Liver (tissue), 9 donors: Measurements from ENCODE around the gene COL6A3. TPM values are rescaled to one million over a fixed set of nuclear protein-coding genes. Genes with fewer than 3 reads are reported as not detected.
A peak's percentile ranks its signal among the peaks of the same experiment; 100 is the strongest.

ENCODE experiments used
- DNase-seq: peaks from one replicate; pipeline ENCODE4 v3.0.0-alpha.2; 2017; ENCODE audit warnings: low spot score
- H3K27ac ChIP-seq, 2 donors: one replicate each; pipeline ENCODE4 v1.7.0; 2013; ENCODE audit warnings: inconsistent platforms in 2 of 2, low read length in 2 of 2, control low read depth in 1 of 2, low read depth in 1 of 2, mild to moderate bottlenecking in 1 of 2
- H3K27me3 ChIP-seq, 4 donors: one replicate each; pipeline versions ENCODE4 v1.6.1 to v1.7.0; 2013; ENCODE audit warnings: low read length in 3 of 4, inconsistent platforms in 1 of 4, mild to moderate bottlenecking in 1 of 4, moderate library complexity in 1 of 4; ENCODE audit not compliant: control insufficient read depth in 4 of 4, insufficient read depth in 4 of 4
- H3K36me3 ChIP-seq, 4 donors: one replicate each; pipeline versions ENCODE4 v1.6.1 to v1.7.0; 2013; ENCODE audit warnings: low read length in 3 of 4, mild to moderate bottlenecking in 3 of 4, low read depth in 1 of 4, moderate library complexity in 1 of 4; ENCODE audit not compliant: control insufficient read depth in 4 of 4, insufficient read depth in 3 of 4
- H3K4me1 ChIP-seq, 4 donors: one replicate each; pipeline versions ENCODE4 v1.6.1 to v1.7.0; 2013; ENCODE audit warnings: low read length in 3 of 4, mild to moderate bottlenecking in 3 of 4, moderate library complexity in 1 of 4; ENCODE audit not compliant: control insufficient read depth in 4 of 4, insufficient read depth in 4 of 4
- H3K4me3 ChIP-seq, 3 donors: one replicate each; pipeline versions ENCODE4 v1.6.1 to v1.7.0; 2013; ENCODE audit warnings: low read length in 3 of 3, control low read depth in 1 of 3, low read depth in 1 of 3, mild to moderate bottlenecking in 1 of 3
- H3K9ac ChIP-seq, 2 donors: one replicate each; pipeline ENCODE4 v1.7.0; 2013; ENCODE audit warnings: low read length in 2 of 2, mild to moderate bottlenecking in 2 of 2, moderate library complexity in 2 of 2, control low read depth in 1 of 2, low read depth in 1 of 2
- H3K9me3 ChIP-seq, 4 donors: one replicate each; pipeline versions ENCODE4 v1.6.1 to v1.7.0; 2013; ENCODE audit warnings: low read length in 3 of 4; ENCODE audit not compliant: control insufficient read depth in 4 of 4
- ATF3 ChIP-seq: IDR thresholded peaks from 2 replicates; pipeline ENCODE4 v1.6.1; 2016; ENCODE audit warnings: antibody characterized with exemption
- CTCF ChIP-seq: fragments of 150-350 bp; IDR thresholded peaks from 2 replicates; pipeline ENCODE4 v1.5.1; 2017; ENCODE audit warnings: improper control_type of control experiment, low read depth, low read length; ENCODE audit not compliant: missing input control
- EGR1 ChIP-seq, 2 donors: IDR thresholded peaks; 2 replicates each; pipeline ENCODE4 v1.6.1; 2016 to 2018; ENCODE audit warnings: antibody characterized with exemption in 2 of 2, low read depth in 2 of 2
- FOXA1 ChIP-seq: IDR thresholded peaks from 2 replicates; pipeline ENCODE4 v1.6.1; 2016; ENCODE audit warnings: antibody characterized with exemption
- FOXA2 ChIP-seq: IDR thresholded peaks from 2 replicates; pipeline ENCODE4 v1.6.1; 2016; ENCODE audit warnings: antibody characterized with exemption
- GABPA ChIP-seq, 2 donors: IDR thresholded peaks in 1 of 2; conservative IDR thresholded peaks in 1 of 2; 2 replicates each; pipeline ENCODE4 v1.6.1; 2016; ENCODE audit warnings: antibody characterized with exemption in 2 of 2, mild to moderate bottlenecking in 1 of 2, moderate library complexity in 1 of 2
- HNF4A ChIP-seq, 2 donors: conservative IDR thresholded peaks; 2 replicates each; pipeline ENCODE4 v1.6.1; 2016; ENCODE audit warnings: antibody characterized with exemption in 2 of 2, mild to moderate bottlenecking in 2 of 2
- HNF4G ChIP-seq: IDR thresholded peaks from 2 replicates; pipeline ENCODE4 v1.6.1; 2016; ENCODE audit warnings: antibody characterized with exemption
- JUND ChIP-seq, 2 donors: IDR thresholded peaks; 2 replicates each; pipeline ENCODE4 v1.6.1; 2016; ENCODE audit warnings: antibody characterized with exemption in 2 of 2
- MAX ChIP-seq: IDR thresholded peaks from 2 replicates; pipeline ENCODE4 v1.6.1; 2016; ENCODE audit warnings: antibody characterized with exemption
- NR2F2 ChIP-seq: IDR thresholded peaks from 2 replicates; pipeline ENCODE4 v1.6.1; 2016; ENCODE audit warnings: antibody characterized with exemption
- RAD21 ChIP-seq, 2 donors: IDR thresholded peaks; 2 replicates each; pipeline ENCODE4 v1.6.1; 2016; ENCODE audit warnings: antibody characterized with exemption in 2 of 2, mild to moderate bottlenecking in 2 of 2
- REST ChIP-seq: IDR thresholded peaks from 2 replicates; pipeline ENCODE4 v1.6.1; 2016; ENCODE audit warnings: antibody characterized with exemption, mild to moderate bottlenecking
- RXRA ChIP-seq, 2 donors: IDR thresholded peaks; 2 replicates each; pipeline ENCODE4 v1.6.1; 2017 to 2018; ENCODE audit warnings: antibody characterized with exemption in 2 of 2, mild to moderate bottlenecking in 1 of 2
- SP1 ChIP-seq: IDR thresholded peaks from 2 replicates; pipeline ENCODE4 v1.6.1; 2018; ENCODE audit warnings: antibody characterized with exemption, mild to moderate bottlenecking
- TAF1 ChIP-seq: conservative IDR thresholded peaks from 2 replicates; pipeline ENCODE4 v1.6.1; 2016; ENCODE audit warnings: antibody characterized with exemption, mild to moderate bottlenecking
- YY1 ChIP-seq: IDR thresholded peaks from 2 replicates; pipeline ENCODE4 v1.6.1; 2016; ENCODE audit warnings: antibody characterized with exemption, mild to moderate bottlenecking
- ZBTB33 ChIP-seq: IDR thresholded peaks from 2 replicates; pipeline ENCODE4 v1.6.1; 2016; ENCODE audit warnings: antibody characterized with exemption
- WGBS: extraction: QIAGEN DNeasy Blood & Tissue Kit; methylation state at CpG from one replicate; pipeline ENCODE4 v1.1.7; 2013; 5-methylcytosine and 5-hydroxymethylcytosine counted together
- polyA plus RNA-seq, 2 donors: library from polyadenylated mRNA; stranded (reverse) in 1 of 2; unstranded in 1 of 2; fragments of 200-250 nt in 1 of 2; fragments of >200 nt in 1 of 2; fragmentation: Nextera tagmentation in 1 of 2; extraction: Ambion mirVana in 1 of 2; gene quantifications; one replicate each; pipeline versions ENCODE4 v1.2.1 to v1.2.3, GENCODE V29; 2013 to 2015
- total RNA-seq, 2 donors: library from RNA; depleted of rRNA; stranded (reverse); fragments of >200 nt; gene quantifications; one replicate each; pipeline ENCODE4 v1.2.3, GENCODE V29; 2014
- donor health status: healthy.
- donor health status: healthy.
- donor health status: healthy.
- donor health status: healthy.
- donor health status: healthy.

The COL6A3 gene
- total and polyA plus RNA-seq, 4 donors: 1.7 to 28.7 (median 17.5) TPM

- Histone ChIP-seq H3K36me3 (no peaks in the 10 kb centered on the region), H3K9me3 (no peaks in the 10 kb centered on the region), H3K9ac (no peak overlapping the region), H3K4me3 (no peak overlapping the region), H3K4me1 (no peaks in the 10 kb centered on the region), H3K27ac (peak overlapping the region; percentile 48 to 56), H3K27me3 (no peaks in the 10 kb centered on the region)
- no peak for DNase-seq
- 82% methylated on average over 7 of the region's 7 CpGs for WGBS
- TF ChIP-seq ZBTB33 (no peak), SP1 (no peak), FOXA1 (no peak), HNF4G (no peak), HNF4A (conservative IDR thresholded peaks at IDR 0.05) (no peak), EGR1 (IDR thresholded peaks at IDR 0.05; ENCODE audit: low read depth in 2 of 2) (no peak), CTCF (no peak), FOXA2 (no peak), GABPA (IDR thresholded peaks at IDR 0.05 in 1 of 2, conservative IDR thresholded peaks at IDR 0.05 in 1 of 2) (no peak), JUND (IDR thresholded peaks at IDR 0.05) (no peak), YY1 (no peak), MAX (no peak), ATF3 (no peak), TAF1 (no peak), NR2F2 (no peak), RAD21 (IDR thresholded peaks at IDR 0.05) (no peak), REST (no peak), RXRA (IDR thresholded peaks at IDR 0.05) (no peak)
Observed at GRCh38 chr2:237314198-237314597, 99.8 kb downstream of the COL6A3 start.
